NOMO-1 treated with DMSO at 0.1 percent for 48 hours (cell line): ENCODE data around the gene TMC3.

Experiments
- DNase-seq: peaks from one replicate; lab custom pipeline; 2025; ENCODE audit not compliant: unreplicated experiment; lab: John Stamatoyannopoulos, UW

Gene TMC3

DNA sequence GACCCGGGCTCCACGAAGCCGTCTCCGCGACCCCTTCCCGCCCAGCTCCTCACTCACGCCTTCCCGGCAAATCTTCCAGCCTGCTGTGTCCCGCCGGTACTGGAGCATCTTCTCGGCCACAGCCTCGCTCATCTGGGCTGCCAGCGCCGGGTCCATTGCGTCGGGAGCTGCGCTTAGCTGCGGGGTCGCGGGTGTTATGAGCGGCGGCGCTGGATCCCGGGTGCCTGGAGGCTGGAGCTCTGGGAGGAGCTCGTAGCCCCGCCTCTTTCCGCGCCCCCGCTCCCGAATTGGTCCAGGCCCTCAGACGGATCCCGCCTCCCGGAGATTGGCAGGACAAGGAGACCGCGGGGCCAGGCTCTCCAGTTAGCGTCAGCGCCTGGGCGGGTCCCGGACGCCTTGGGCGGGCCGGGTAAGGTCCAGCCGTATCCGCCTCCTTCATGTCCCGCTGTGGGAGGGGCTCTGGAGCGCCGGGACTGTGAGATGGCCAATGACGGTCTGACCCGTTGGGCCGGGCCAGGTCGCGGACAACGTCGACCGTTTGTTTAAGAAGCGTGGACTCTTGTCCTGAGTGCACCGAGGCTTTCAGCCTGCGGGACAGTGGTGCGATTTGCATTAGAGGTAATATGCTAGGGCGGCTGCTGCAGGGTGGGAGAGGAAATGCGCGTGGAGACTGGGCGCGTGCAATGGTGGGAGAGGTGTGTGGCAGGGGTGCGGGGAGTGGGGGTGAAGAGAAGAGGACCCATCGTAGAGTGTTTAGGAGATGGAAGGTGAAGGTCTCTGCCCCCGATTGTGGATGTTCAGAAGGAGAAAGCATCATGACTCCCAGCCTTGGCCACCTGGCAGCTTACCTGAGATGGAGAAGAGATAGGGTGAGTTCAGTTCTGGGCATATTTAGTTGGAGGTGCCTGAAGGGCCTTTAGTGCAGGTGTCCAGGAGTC is 49.8 kb downstream of the TMC3 start, which contains the start of gene STARD5:
TSS of gene STARD5 (minus strand) at position 198 of the 938 bp plus-strand sequence. CDS start at position 156, 42 bp downstream.
- peak; percentile 94 for DNase-seq

DNA sequence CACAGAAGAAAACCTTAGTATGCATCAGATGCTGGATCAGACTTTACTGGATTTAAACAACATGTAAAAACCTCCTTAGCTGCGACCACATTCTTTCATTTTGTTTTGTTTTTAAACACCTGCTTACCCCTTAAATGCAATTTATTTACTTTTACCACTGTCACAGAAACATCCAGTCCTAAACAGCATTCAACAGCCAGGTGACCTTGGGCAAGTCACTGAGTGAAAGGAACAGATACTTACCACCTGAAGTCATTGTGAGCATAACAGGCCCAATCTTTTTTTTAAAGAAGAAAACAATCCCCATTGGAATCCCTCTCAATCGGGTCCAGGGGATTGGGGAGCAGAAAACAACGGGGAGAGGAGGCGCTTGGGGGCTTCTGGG is 50.5 kb downstream of the TMC3 start:
- peak; percentile 18 for DNase-seq

DNA sequence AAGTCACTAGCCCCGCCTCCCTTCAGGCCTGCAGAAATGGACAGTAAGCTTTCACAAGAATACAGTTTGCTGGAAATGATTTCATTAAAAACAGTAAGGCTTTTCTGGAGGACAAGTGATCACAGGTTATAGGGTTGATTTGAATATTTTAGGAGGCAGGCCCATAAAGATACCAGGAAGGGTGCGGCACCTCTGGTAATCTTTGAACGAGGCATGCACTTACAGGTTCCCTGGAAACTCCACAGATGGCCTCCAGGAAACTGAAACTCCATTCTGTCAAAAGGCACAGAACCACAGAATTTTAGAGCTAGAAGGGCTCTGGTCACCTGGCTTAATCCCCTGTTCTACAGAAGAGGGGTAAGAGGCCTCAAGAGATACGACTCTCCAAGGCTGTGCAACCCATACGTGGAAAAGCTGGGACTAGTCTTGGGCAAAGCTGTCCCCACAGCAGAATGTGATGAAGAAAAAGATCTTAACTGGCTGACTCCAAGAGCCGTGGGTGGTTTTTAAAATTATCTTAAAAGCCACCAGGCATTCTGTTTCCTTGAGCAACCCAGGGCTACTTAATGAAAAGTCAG is 51.2 kb downstream of the TMC3 start:
- DNase-seq = no peak

DNA sequence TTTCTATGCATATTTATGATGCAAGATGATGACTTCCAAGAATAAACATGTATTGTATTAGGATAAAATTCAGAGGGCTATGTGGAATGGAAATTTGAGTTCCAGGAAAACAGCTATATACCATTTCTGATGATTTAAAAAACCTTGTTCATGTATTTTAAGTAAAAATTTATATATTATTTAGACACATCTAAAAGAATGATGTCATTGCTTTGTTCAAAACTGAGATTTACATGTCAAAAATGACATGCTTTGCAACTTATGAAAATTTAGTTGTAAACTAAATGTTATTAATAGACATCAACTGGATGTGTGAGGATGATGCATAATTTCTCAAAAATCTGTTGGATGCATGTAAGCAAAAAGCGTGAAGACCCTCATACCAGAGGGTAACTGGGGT is 52.3 kb downstream of the TMC3 start:
- no peak for DNase-seq

DNA sequence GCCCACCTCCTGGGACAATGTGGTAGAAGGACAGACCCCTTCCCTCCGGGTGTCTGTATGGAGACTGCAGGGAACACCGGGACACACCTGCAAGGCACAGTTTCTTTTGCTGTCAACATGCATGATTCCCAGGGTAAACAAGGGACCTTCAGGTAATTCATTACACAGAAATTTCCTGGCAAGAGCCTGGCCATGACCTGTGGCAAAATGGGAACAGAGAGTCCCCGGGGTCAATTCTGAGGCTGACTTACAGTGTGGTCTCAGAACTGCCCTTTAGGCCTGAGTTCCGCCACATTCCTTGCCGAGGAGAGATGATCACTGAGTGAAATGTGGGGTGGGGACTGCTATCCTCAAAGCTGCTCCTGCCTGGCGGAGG is 56.4 kb downstream of the TMC3 start:
- no peak for DNase-seq

DNA sequence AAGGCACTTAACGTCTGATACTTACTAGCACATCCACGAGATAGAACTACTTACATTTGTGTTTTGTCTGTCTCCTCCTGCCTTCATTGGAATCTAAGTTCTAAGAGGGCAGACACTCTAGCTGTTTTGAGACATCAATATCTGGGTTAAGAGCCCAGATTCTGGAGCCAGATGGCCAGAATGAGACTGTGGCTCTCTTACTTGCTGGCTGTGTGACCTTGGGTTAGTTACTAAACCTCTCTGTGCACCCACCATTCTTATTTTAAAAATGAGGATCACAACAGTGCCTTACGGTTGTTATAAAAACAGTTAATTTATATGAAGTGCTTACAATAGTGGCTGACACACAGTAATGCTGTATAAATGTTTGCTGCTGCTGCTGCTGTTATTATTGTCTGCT is 57.7 kb downstream of the TMC3 start:
- DNase-seq = no peak

DNA sequence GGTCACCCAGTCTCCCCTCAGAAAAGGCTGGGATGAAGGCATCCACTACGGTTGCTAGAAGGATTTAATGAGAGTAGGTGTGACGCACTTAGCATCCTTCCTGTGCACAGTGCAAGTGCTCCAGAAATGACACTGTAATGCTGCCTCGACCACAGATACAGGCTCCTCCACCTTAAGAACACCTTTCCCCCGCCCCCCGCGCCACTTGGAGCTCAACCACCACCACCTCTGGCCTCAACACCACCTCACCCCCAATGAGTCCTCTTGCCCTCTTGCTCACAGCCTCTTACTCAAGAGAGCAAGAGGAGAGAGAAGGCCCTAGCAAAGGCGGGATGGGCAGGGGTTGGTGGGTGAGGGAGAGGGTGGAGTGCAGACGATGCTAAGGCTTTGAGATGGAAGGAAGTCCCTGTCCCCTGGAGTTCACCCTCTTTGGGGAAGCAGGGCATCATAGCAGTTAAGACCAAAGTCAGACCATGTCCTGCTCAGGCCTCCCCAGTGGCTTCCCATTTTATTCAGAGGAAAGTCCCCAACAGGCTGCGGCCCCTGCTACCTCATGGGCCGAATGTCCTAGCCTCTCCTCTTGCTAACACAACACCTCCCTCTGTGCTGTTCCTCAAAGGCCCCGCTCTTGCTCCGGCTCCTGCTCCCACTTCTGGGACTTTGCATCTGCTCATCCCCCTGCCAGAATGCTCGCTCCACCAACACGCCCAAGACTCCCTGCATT is 58.4 kb downstream of the TMC3 start:
- DNase-seq = no peak

DNA sequence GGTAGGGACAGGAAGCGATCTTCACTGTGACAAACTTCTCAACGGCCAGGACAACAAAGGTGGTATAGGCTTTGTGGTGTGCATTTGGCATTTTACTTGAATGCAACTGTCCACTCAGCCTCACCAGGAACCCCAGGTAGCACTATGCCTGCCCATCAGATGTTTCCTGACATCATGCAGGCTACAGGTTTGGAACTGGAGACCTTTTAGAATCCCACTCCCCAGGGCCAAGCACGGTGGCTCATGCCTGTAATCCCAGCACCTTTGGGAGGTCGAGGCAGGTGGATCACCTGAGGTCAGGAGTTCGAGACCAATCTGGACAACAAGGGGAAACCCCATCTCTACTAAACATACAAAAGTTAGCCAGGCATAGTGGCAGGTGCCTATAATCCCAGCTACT is 59.6 kb downstream of the TMC3 start:
- no peak for DNase-seq

DNA sequence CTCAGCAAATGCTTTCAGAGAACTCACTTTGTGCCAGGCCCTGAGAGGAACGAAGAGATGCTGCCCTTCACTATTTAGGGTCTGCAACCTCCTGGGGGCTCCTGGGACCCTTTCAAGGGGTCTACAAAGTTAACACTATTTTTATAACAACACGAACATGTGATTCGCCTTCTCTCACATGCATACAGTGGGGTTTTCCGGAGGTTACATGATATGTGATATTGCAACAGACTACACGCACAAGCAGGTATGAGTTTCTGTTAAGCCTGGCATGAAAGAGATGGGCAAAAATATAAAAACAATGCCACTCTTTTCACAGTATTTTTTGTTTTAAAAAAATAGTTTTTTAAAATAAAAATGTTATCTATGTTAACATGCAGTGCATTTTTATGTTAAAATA is 60.3 kb downstream of the TMC3 start:
- DNase-seq = no peak

DNA sequence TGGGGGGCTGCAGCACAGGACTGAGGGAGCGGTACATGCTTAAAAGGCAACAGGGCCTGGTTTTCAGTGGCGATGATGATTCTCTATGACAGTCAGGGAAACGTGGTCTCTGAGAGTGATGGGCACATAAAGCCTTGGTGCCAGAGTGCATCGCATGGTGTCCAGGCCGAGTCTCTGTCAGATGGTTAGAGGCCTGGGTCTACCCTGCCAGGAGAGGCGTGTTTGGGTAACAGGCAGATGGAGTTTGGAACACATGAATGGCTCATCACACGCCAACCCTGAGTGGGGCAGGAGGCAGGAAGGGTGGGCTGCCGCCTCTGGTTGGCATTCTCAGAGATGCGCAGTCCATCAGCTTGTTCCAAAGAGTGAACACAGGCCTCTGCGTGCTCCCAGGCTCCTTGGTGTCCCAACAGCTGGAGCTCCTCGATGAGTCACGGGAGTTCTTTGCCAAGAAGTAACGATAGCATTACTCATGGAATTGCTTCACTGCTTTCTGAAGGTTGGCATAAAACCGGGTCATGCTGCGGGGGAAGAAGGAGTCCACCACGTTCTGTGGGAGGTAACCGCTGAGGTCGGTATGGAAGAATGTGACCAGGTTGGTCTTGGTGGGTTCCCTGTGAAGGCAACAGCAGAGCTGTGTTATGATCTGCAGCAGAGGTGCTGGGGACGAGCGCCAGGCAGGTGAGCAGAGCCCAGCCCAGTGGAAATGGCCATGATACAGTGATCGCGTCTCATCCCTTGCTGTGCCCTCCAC is 61.0 kb downstream of the TMC3 start:
- peak; percentile 47 for DNase-seq

DNA sequence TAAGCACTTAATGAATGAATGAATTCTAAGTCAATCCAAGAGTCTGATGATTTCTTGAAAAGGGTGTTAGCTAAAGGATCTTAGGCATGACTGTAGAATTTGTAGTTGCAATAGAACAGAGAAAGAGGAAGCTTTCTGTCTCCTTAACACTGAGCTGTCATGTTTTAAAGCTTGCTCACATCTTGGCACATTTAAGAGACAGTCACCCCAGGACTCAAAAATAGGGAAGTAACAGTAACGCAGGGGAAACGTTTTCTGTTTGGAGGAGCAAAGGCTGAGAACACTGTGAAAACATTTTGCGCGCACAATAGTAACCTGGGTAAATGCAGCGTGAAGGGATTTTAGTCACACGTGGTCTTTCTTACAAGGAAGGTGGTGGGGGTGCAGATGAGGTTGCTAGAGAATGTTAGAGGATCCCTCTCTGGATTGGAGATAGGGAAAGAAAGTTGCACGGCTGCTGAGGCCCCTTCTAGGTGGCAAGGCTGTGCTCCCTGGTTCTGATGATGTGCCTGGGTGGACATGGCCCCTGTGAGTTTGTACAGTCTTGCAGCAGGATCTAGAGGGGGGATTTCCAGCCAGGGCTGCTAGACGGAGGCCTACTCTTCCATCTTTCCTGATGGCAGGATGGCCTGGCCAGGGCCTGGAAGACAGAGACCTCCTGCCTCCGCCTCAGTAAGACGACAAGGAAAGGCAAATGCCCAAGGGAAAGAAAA is 62.1 kb downstream of the TMC3 start:
- peak; percentile 97 for DNase-seq

DNA sequence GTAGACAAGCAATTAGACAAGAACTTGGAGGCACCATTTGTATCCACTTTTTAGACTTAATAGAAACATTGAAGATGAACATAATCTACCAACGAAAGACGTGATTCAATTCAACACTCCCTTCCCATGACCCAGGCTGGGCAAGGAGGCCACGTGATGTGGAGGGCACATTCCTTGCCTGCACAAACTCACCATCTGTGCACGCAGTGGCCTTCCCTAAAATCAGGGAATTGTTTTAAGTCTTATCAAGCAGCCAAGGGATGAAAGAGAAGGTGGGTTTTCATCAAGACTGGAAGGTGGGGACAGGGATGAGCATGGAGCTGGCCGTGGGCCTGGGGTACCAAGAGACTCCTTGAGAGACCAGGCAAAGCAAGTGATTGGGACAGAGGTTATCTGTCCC is 63.5 kb downstream of the TMC3 start:
- DNase-seq = no peak

DNA sequence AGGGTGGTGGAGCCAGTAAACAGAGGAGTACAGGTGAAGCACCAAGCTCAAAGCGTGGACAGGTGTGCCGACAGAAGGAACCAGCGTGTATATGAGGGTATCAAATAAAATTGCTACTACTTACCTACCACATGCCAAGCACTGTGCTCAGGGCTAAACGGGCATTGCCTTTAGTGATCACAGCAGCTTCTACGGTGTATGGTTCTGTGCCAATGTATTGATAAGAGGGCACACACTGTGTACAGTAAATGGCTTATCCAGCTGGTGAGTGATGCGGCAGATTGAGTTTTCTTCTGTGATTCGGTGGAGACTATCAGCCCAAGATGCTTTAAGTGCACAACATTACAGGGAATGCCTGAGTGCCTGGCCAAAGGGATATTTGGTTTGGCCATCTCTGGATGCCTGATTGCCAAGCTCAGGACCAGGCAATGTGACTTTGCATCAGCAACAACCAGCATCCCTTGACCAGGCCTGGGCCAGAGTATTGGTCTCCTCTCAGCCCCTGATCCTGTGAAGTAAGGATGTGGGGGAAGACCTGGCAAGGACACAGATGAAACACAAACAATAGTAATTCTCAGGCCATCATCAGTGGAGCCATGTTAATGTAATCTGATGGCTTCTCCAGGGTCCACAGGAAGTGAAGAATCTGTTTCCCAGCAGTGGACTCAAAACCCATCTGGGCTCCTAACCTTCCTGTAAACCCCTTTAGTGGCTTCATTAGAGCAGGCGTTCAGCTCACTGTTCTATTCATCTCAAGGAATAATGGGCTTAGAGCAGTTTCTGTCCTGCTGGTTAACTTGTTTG is 64.2 kb downstream of the TMC3 start:
- DNase-seq = no peak

DNA sequence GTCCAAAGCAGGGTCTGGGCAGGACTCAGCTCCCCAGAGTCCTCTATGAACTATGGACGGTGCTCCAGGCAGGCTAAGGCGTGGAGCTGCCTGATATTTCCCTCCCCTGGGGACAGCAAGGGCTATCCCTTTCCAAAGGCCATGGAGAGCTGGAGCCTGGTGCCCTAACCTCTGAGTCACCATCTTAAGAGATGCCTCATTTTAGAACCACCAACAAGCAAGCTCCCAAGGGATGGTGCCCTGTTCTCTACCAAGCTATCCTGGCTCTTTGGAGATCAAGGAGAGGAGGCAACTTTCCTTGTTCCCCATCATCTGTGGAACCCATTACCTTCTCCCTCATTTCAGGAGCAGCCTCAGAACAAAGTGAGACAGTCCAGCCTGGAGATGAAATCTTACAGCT is 65.8 kb downstream of the TMC3 start:
- no peak for DNase-seq

DNA sequence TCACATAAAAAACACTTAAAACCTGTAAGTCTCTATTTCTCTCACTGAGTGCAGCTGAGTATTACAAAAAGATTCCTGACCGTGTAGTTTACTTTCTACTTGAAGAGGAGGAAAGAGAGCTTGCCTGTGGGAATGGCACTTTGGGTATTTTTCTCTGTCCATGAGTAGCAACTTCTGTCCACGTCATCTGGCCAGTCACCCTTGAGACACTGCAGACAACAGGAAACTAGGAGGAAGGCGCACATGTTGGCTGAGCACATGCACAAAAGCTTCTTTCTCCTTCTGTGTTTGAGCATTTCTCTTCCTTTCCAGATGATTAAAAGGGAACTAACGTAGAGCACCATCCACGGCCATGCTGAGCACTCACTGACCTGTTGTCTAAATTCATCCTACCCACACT is 69.8 kb downstream of the TMC3 start:
- DNase-seq = peak; percentile 39

DNA sequence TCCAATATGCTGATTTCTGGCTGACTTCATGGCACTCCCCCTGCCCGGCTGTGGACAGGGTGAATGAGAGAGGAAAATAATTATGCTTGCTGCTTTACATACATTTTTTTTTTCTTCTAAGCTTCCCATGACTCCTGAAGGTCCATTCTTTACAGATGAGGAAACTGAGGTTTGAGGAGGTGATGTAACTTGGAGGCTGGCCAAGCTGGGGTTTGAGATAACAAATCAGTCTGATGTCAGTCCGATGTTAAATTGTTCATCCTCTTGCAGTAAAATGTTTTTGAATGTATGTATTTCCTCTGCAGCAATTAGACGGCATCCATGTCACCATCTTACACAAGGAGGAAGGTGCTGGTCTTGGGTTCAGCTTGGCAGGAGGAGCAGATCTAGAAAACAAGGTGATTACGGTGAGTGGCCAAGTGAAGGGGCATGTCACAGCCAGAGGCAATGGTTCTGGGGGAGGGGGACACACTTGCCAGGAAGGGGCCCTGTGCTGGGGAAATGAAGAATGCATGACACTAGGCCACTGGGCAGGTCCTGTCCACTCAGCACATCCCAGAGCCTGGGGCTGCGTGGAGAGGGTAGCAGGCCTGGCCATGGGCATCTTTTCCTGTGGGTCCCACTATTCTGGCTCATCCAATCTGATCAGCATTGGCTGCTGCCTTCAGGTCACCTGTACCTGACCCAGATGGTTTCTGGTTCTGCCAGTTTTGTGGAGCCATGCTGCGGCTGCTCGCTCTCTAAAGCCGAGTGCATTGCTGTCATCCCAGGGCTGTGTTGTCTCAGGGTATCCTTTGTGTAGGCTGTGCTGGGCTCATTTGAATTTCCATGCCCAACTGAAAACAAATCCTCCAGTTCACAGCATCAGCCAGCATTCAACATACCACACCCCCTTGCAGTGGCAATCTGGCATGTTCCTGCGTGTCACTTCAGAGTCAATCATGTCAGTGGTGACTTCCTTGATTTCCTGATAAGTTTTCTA is 70.5 kb downstream of the TMC3 start:
- DNase-seq = no peak

DNA sequence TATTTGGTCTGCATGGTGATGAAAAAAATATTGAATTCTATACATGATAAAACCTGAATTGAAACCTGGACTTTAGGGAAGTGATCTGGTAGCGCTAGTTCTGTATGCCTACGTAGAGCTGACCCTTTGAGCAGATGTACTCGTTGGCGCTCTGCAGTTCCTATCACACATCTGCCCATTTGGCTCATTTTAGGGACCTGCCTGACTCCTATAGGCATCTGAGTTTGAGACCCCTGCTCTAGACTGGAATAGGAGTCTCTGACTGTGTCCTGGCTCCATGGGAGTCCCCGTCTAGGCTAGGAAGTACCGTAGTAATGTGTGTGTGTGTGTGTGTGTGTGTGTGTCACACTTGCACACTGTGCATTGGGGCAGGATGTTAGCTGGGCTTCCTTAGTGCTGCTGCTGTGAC is 71.3 kb downstream of the TMC3 start:
- peak; percentile 66 for DNase-seq

DNA sequence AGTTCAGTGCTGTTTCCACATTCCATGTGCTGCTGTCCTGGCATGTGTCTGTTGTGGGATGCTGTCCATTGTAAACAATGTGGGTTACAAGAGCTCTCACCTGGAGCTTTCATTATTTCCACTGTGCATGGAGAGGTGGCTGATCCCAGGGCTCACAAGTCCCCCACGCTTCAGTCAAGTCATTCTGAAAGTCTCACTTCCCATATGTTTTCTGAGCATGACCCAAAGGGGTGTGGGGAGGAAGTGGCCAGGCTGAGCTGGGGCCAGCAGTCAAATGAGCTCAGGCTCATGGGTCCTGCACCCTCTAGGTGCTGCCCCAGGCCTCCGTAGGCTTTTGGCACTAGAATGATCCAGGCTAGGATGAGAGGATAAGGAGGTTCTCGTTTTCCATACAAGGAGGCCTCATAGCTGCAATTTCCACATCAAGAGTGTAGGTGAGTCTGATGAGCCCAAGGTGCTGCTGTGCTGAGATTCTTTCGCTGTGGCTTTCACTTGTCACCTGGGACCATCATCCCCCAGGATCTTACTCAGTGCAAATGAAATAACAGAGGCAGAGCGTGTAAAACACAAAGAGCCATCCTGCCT is 72.1 kb downstream of the TMC3 start:
- DNase-seq = peak; percentile 69
